Liver (tissue), 3 donors: ENCODE results near the gene NAA10.

Experiments used
- ATF3 ChIP-seq: IDR thresholded peaks from 2 replicates; pipeline ENCODE4 v1.6.1; 2016; ENCODE audit warnings: antibody characterized with exemption
- CTCF ChIP-seq: fragments of 150-350 bp; IDR thresholded peaks from 2 replicates; pipeline ENCODE4 v1.5.1; 2017; ENCODE audit warnings: improper control_type of control experiment, low read depth, low read length; ENCODE audit not compliant: missing input control
- EGR1 ChIP-seq, 2 donors: IDR thresholded peaks; 2 replicates each; pipeline ENCODE4 v1.6.1; 2016 to 2018; ENCODE audit warnings: antibody characterized with exemption in 2 of 2, low read depth in 2 of 2
- FOXA1 ChIP-seq: IDR thresholded peaks from 2 replicates; pipeline ENCODE4 v1.6.1; 2016; ENCODE audit warnings: antibody characterized with exemption
- FOXA2 ChIP-seq: IDR thresholded peaks from 2 replicates; pipeline ENCODE4 v1.6.1; 2016; ENCODE audit warnings: antibody characterized with exemption
- GABPA ChIP-seq, 2 donors: IDR thresholded peaks in 1 of 2; conservative IDR thresholded peaks in 1 of 2; 2 replicates each; pipeline ENCODE4 v1.6.1; 2016; ENCODE audit warnings: antibody characterized with exemption in 2 of 2, mild to moderate bottlenecking in 1 of 2, moderate library complexity in 1 of 2
- JUND ChIP-seq, 2 donors: IDR thresholded peaks; 2 replicates each; pipeline ENCODE4 v1.6.1; 2016; ENCODE audit warnings: antibody characterized with exemption in 2 of 2
- MAX ChIP-seq: IDR thresholded peaks from 2 replicates; pipeline ENCODE4 v1.6.1; 2016; ENCODE audit warnings: antibody characterized with exemption
- REST ChIP-seq: IDR thresholded peaks from 2 replicates; pipeline ENCODE4 v1.6.1; 2016; ENCODE audit warnings: antibody characterized with exemption, mild to moderate bottlenecking
- RXRA ChIP-seq, 2 donors: IDR thresholded peaks; 2 replicates each; pipeline ENCODE4 v1.6.1; 2017 to 2018; ENCODE audit warnings: antibody characterized with exemption in 2 of 2, mild to moderate bottlenecking in 1 of 2
- SP1 ChIP-seq: IDR thresholded peaks from 2 replicates; pipeline ENCODE4 v1.6.1; 2018; ENCODE audit warnings: antibody characterized with exemption, mild to moderate bottlenecking
- YY1 ChIP-seq: IDR thresholded peaks from 2 replicates; pipeline ENCODE4 v1.6.1; 2016; ENCODE audit warnings: antibody characterized with exemption, mild to moderate bottlenecking
- donor health status: healthy.
- donor health status: healthy.

GRCh38 chrX:153941336-153942252 lies 6.8 kb upstream of the NAA10 start:
- TF ChIP-seq CTCF (no peak), JUND (IDR thresholded peaks at IDR 0.05) (no peak), REST (no peak), MAX (no peak), RXRA (IDR thresholded peaks at IDR 0.05) (no peak), GABPA (IDR thresholded peaks at IDR 0.05 in 1 of 2, conservative IDR thresholded peaks at IDR 0.05 in 1 of 2) (no peak), FOXA1 (no peak), FOXA2 (no peak), EGR1 (IDR thresholded peaks at IDR 0.05; ENCODE audit: low read depth in 2 of 2) (no peak), YY1 (no peak), SP1 (no peak), ATF3 (no peak)
